Uterus (tissue), 4 donors: ENCODE results near the gene TPP2. TPM values are rescaled to one million over a fixed set of nuclear protein-coding genes. Genes with fewer than 3 reads are reported as not detected.
A peak's percentile ranks its signal among the peaks of the same experiment; 100 is the strongest.

ENCODE experiments used
- DNase-seq, 2 donors: peaks; one replicate each; pipeline ENCODE4 v3.0.0-alpha.2; 2019 to 2020
- H3K27ac ChIP-seq, 2 donors: fragments of 200-600 bp; sonication (generic); 1 replicate in 1 of 2; 2 replicates in 1 of 2; pipeline ENCODE4 v1.5.1; 2016 to 2018
- H3K27me3 ChIP-seq, 2 donors: fragments of 200-600 bp; sonication (generic); one replicate each; pipeline ENCODE4 v1.5.1; 2018 to 2019; ENCODE audit warnings: control low read depth in 1 of 2
- H3K36me3 ChIP-seq, 2 donors: fragments of 200-600 bp; sonication (generic); one replicate each; pipeline ENCODE4 v1.5.1; 2019; ENCODE audit warnings: control low read depth in 1 of 2
- H3K4me1 ChIP-seq, 2 donors: fragments of 200-600 bp; sonication (generic); one replicate each; pipeline ENCODE4 v1.5.1; 2018 to 2019; ENCODE audit warnings: control low read depth in 1 of 2
- H3K4me3 ChIP-seq, 2 donors: fragments of 200-600 bp; sonication (generic); 1 replicate in 1 of 2; 2 replicates in 1 of 2; pipeline ENCODE4 v1.5.1; 2018 to 2019; ENCODE audit warnings: mild to moderate bottlenecking in 1 of 2
- H3K9me3 ChIP-seq, 2 donors: fragments of 200-600 bp; sonication (generic); one replicate each; pipeline ENCODE4 v1.5.1; 2019; ENCODE audit warnings: control low read depth in 1 of 2
- POLR2A ChIP-seq, 2 donors: fragments of 450-650 bp; IDR thresholded peaks; one replicate each; pipeline ENCODE4 v1.6.1; 2016; ENCODE audit warnings: antibody characterized with exemption in 2 of 2, mild to moderate bottlenecking in 1 of 2, moderate library complexity in 1 of 2
- intact Hi-C: fragments of 100-400 bp; cut with DNase I; formaldehyde crosslinking; loops from one replicate; pipeline ENCODE4 v1.15.1; 2023; ENCODE audit warnings: low total_unique reads
- total RNA-seq, 4 donors: library from RNA; depleted of rRNA in 3 of 4; stranded (reverse); fragments of >200 nt in 3 of 4; gene quantifications; one replicate each; pipeline versions ENCODE4 v1.1.0 to v1.2.4, GENCODE V29; 2014 to 2023
- TF ChIP-seq, protein P1 (sequence below), 4 experiments: fragments of 200-600 bp in 2 of 4; fragments of 450-650 bp in 2 of 4; sonication (generic) in 2 of 4; IDR thresholded peaks; one replicate each; pipeline ENCODE4 v1.5.1; 2016 to 2019; ENCODE audit warnings: antibody characterized with exemption in 4 of 4, mild to moderate bottlenecking in 2 of 4, moderate library complexity in 1 of 4
- donor health status: DM: yes; HTN: yes; CAD: no.

TPP2 gene
- total RNA-seq, 4 donors from 2014 or later, result 42.1 to 83.5 (median 48.7) TPM

GRCh38 chr13:102593466-102593865 lies 3.3 kb upstream of the TPP2 start:
- no peaks in the 10 kb centered on the region for H3K9me3 ChIP-seq
- TF ChIP-seq, protein P1, sequence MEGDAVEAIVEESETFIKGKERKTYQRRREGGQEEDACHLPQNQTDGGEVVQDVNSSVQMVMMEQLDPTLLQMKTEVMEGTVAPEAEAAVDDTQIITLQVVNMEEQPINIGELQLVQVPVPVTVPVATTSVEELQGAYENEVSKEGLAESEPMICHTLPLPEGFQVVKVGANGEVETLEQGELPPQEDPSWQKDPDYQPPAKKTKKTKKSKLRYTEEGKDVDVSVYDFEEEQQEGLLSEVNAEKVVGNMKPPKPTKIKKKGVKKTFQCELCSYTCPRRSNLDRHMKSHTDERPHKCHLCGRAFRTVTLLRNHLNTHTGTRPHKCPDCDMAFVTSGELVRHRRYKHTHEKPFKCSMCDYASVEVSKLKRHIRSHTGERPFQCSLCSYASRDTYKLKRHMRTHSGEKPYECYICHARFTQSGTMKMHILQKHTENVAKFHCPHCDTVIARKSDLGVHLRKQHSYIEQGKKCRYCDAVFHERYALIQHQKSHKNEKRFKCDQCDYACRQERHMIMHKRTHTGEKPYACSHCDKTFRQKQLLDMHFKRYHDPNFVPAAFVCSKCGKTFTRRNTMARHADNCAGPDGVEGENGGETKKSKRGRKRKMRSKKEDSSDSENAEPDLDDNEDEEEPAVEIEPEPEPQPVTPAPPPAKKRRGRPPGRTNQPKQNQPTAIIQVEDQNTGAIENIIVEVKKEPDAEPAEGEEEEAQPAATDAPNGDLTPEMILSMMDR (IDR thresholded peaks at IDR 0.05), result no peak
- no peak for TF ChIP-seq POLR2A (IDR thresholded peaks at IDR 0.05)
- no peak overlapping the region for H3K4me3 ChIP-seq
- intact Hi-C loops, result loop anchor here (10.0 kb wide), 1 partner anchor 251 kb away; the partner anchor contains the start of gene ERCC5
- H3K36me3 ChIP-seq, result no peaks in the 10 kb centered on the region
- H3K4me1 ChIP-seq, result no peaks in the 10 kb centered on the region
- DNase-seq, result no peak
- no peak overlapping the region for H3K27ac ChIP-seq
- no peaks in the 10 kb centered on the region for H3K27me3 ChIP-seq

DNA sequence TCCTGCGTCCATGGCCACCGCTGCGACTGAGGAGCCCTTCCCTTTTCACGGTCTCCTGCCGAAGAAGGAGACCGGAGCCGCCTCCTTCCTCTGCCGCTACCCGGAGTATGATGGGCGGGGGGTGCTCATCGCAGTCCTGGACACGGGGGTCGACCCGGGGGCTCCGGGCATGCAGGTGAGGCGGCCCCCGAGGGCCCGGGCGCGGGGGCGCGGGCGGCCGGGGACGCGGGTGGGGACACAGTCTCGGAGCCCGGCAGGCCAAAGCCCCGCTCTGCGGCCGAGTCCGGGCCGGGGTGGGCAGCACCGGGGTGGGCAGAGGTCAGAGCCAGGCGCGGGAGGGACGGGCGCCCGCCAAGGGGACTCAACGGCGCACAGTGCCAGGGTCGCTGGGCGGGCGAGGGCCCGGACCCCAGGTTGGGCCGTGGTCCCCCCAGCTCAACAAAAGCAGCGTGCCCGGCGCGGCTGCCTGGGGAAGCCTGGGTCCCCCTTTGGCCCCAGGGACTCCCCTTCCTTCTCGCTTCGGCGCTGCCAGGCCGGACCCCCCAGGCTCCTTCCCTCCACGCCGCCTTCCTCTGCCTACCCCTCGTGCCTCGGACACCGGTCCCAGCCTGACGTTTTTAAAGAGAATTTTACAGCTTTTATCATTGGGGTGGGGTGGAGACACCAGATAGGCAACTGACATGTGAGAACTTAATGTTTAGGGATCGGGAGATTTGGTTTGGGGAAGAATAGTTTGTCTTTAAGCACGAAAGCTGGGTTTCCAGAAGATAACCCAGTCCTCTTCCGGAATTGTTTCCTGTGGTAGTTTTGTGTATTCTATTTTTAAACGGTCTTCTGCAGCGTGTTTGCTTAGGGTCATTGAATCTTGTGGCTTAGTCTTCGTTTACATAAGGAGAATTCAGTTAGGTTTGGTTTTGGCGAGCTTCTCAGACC lies 509 bp downstream of the TPP2 start:
- TF ChIP-seq POLR2A (IDR thresholded peaks at IDR 0.05), result peak in 1 of 2 donors; percentile 45
- TF ChIP-seq, protein P1 (IDR thresholded peaks at IDR 0.05), result no peak
- Histone ChIP-seq H3K4me3 (peak overlapping the region; percentile 96 to 100), H3K27me3 (no peaks in the 10 kb centered on the region), H3K4me1 (peaks cover 0 to 3% of the 10 kb centered on the region in 2 donors), H3K36me3 (no peaks in the 10 kb centered on the region), H3K9me3 (no peaks in the 10 kb centered on the region), H3K27ac (peak overlapping the region; percentile 92 to 100)
- DNase-seq, result peak; percentile 23 to 32
- intact Hi-C loops, result loop anchor here (10.0 kb wide), 1 partner anchor 248 kb away; the partner anchor contains the start of gene ERCC5

GRCh38 chr13:102598061-102598460 lies 1.3 kb downstream of the TPP2 start:
- DNase-seq, result no peak
- H3K4me3 ChIP-seq, result peak overlapping the region; percentile 96 to 100
- TF ChIP-seq POLR2A (IDR thresholded peaks at IDR 0.05), result no peak
- TF ChIP-seq, protein P1 (IDR thresholded peaks at IDR 0.05), result no peak
- intact Hi-C loops, result loop anchor here (10.0 kb wide), 1 partner anchor 247 kb away; the partner anchor contains the start of gene ERCC5
- H3K27ac ChIP-seq, result peak overlapping the region in 1 of 2 donors; percentile 100
- H3K9me3 ChIP-seq, result no peaks in the 10 kb centered on the region
- peaks cover 0 to 3% of the 10 kb centered on the region in 2 donors for H3K4me1 ChIP-seq
- H3K27me3 ChIP-seq, result no peaks in the 10 kb centered on the region
- no peaks in the 10 kb centered on the region for H3K36me3 ChIP-seq

DNA sequence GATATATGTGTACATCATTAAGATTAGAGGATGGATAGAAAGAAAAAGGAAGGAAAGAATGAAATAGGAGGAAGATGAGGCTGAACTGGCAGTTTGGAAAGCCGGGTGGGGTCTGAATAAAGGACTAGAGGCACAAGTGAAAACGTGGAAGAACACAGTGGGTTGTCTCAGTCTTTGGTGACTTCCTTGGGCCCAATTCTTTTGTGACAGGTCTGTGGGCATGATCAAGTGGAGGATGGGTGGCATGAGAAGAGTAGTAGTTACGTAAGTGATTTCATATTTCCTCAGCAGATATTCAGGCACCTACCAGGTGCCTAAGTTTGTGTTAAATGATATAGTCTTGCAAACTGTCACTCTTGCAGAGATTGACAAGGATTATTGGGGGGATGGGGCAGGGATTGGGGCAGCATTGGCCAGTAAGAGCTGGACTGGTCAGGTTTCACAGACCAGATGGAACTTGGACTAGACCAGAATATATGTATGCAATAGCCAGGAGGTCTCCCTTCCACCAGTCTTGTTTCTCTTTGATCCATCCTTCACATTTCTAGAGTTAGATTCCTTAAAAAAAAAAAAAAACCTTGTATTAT lies 2.7 kb downstream of the TPP2 start:
- no peaks in the 10 kb centered on the region for H3K27me3 ChIP-seq
- no peak overlapping the region for H3K4me3 ChIP-seq
- intact Hi-C loops, result loop anchor here (10.0 kb wide), 1 partner anchor 245 kb away; the partner anchor contains the start of gene ERCC5
- no peaks in the 10 kb centered on the region for H3K9me3 ChIP-seq
- DNase-seq, result no peak
- H3K36me3 ChIP-seq, result no peaks in the 10 kb centered on the region
- no peak overlapping the region for H3K27ac ChIP-seq
- TF ChIP-seq, protein P1 (IDR thresholded peaks at IDR 0.05), result no peak
- no peak for TF ChIP-seq POLR2A (IDR thresholded peaks at IDR 0.05)
- H3K4me1 ChIP-seq, result peaks cover 0 to 3% of the 10 kb centered on the region in 2 donors
